DND-41 (cell line): Measurements from ENCODE around the gene ENGASE.

Source experiments
- ATAC-seq: fragments of 200-7000 bp; cut with Tn5 transposase; 3 replicates; pipeline ENCODE4 v1.9.1; 2021; ENCODE audit warnings: low read depth; ENCODE audit not compliant: insufficient read depth
- DNase-seq: peaks from one replicate; pipeline ENCODE4 v3.0.0-alpha.2; 2020
- H2AFZ ChIP-seq: 2 replicates; pipeline ENCODE4 v1.6.0; 2012; ENCODE audit warnings: low read depth, low read length
- H3K27ac ChIP-seq: 2 replicates; pipeline ENCODE4 v1.5.1; 2012; ENCODE audit warnings: low read length, inconsistent platforms
- H3K27me3 ChIP-seq: fragments of 200-600 bp; sonication (generic); 2 replicates; pipeline ENCODE4 v1.6.0; 2012; ENCODE audit warnings: low read length, mild to moderate bottlenecking, inconsistent platforms; ENCODE audit not compliant: insufficient read depth, poor library complexity
- H3K36me3 ChIP-seq: 2 replicates; pipeline ENCODE4 v1.5.1; 2012; ENCODE audit warnings: low read length, inconsistent platforms; ENCODE audit not compliant: insufficient read depth
- H3K4me1 ChIP-seq: 2 replicates; pipeline ENCODE4 v1.5.1; 2012; ENCODE audit warnings: mild to moderate bottlenecking, low read length; ENCODE audit not compliant: insufficient read depth
- H3K4me2 ChIP-seq: 2 replicates; pipeline ENCODE4 v1.6.0; 2012; ENCODE audit warnings: mild to moderate bottlenecking, moderate library complexity, low read length, inconsistent platforms; ENCODE audit not compliant: insufficient read depth
- H3K4me3 ChIP-seq, 2 experiments: fragments of 200-600 bp in 1 of 2; shearing (Covaris generic) in 1 of 2; 2 replicates each; pipeline ENCODE4 v1.5.1; 2012 to 2016; ENCODE audit warnings: inconsistent platforms in 2 of 2, low read length in 2 of 2, mild to moderate bottlenecking in 2 of 2, low read depth in 1 of 2, moderate library complexity in 1 of 2
- H3K79me2 ChIP-seq: 2 replicates; pipeline ENCODE4 v1.6.0; 2012; ENCODE audit warnings: low read length, inconsistent platforms; ENCODE audit not compliant: insufficient read depth
- H3K9ac ChIP-seq: 2 replicates; pipeline ENCODE4 v1.6.0; 2012; ENCODE audit warnings: low read depth, mild to moderate bottlenecking, inconsistent platforms, low read length, moderate library complexity
- H3K9me3 ChIP-seq: 2 replicates; pipeline ENCODE4 v1.5.1; 2012; ENCODE audit warnings: low read length, moderate library complexity, mild to moderate bottlenecking, inconsistent platforms; ENCODE audit not compliant: insufficient read depth, severe bottlenecking
- H4K20me1 ChIP-seq: 2 replicates; pipeline ENCODE4 v1.6.0; 2012; ENCODE audit warnings: low read length; ENCODE audit not compliant: insufficient read depth
- EZH2 ChIP-seq: IDR thresholded peaks from 3 replicates; pipeline ENCODE4 v1.6.1; 2012; ENCODE audit warnings: borderline replicate concordance, low read depth, mild to moderate bottlenecking, moderate library complexity, low read length, inconsistent platforms; ENCODE audit not compliant: severe bottlenecking
- TF ChIP-seq, protein P1 (sequence below): IDR thresholded peaks from 2 replicates; pipeline ENCODE4 v1.5.1; 2012; ENCODE audit warnings: borderline replicate concordance, low read length, moderate library complexity, mild to moderate bottlenecking; ENCODE audit not compliant: poor library complexity, severe bottlenecking; ENCODE audit errors: extremely low read depth

The ENGASE gene

DNA sequence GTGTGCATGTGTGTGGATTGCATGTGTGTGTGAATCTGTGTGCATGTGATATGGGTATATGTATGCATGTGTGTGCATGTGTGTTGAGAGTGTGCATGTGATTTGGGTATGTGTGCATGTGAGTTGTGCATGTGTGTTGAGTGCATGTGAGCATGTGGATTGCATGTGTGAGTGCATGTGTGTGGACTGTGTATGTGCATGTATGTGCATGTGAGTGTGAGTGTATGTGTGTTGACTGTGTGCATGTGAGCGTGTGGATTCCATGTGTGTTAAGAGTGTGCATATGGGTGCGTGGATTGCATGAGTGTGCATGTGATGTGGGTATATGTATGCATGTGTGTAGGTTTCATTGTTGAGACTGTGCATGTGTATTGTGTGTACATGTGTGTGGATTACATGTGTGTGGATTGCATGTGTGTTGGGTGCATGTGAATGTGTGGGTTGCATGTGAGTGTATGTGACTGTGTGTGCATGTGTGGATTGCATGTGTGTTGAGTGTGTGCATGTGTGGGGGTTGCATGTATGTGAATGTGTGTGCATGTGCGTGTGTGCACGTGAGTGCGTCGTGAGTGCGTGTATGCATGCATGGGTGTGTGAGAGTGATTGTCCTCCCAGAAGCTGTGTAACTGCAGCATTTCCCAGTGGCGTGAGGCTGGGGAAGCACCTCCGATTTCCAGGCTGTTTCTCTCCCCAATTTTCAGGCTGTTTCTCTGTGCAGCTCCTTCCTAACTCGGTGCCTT is 31.3 kb upstream of the ENGASE start:
- TF ChIP-seq, protein P1, sequence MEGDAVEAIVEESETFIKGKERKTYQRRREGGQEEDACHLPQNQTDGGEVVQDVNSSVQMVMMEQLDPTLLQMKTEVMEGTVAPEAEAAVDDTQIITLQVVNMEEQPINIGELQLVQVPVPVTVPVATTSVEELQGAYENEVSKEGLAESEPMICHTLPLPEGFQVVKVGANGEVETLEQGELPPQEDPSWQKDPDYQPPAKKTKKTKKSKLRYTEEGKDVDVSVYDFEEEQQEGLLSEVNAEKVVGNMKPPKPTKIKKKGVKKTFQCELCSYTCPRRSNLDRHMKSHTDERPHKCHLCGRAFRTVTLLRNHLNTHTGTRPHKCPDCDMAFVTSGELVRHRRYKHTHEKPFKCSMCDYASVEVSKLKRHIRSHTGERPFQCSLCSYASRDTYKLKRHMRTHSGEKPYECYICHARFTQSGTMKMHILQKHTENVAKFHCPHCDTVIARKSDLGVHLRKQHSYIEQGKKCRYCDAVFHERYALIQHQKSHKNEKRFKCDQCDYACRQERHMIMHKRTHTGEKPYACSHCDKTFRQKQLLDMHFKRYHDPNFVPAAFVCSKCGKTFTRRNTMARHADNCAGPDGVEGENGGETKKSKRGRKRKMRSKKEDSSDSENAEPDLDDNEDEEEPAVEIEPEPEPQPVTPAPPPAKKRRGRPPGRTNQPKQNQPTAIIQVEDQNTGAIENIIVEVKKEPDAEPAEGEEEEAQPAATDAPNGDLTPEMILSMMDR: no peak
- no peak for TF ChIP-seq EZH2

DNA sequence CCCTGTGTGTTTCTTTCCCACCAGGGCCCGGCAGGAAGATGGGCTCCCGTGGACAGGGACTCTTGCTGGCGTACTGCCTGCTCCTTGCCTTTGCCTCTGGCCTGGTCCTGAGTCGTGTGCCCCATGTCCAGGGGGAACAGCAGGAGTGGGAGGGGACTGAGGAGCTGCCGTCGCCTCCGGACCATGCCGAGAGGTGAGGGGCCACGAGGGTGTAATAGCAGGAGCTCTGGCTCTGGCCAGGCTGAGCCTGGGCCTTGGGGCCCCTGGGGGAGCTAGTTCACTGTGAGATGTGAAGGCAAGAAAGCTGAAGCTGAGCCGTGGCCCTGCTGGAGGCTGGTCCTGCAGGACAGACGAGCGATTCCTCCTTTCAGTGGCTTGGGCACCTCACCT is 30.7 kb upstream of the ENGASE start:
- no peak for ATAC-seq
- H3K79me2 ChIP-seq: no peaks in the 10 kb centered on the region
- H3K9me3 ChIP-seq: no peaks in the 10 kb centered on the region
- no peak overlapping the region for H2AFZ ChIP-seq
- no peak for DNase-seq
- H3K27me3 ChIP-seq: no peaks in the 10 kb centered on the region
- H3K9ac ChIP-seq: no peak overlapping the region
- no peaks in the 10 kb centered on the region for H3K36me3 ChIP-seq
- TF ChIP-seq, protein P1: no peak
- no peak for TF ChIP-seq EZH2
- no peak overlapping the region for H3K27ac ChIP-seq
- H3K4me1 ChIP-seq: no peaks in the 10 kb centered on the region
- no peak overlapping the region for H3K4me2 ChIP-seq
- no peak overlapping the region for H3K4me3 ChIP-seq
- H4K20me1 ChIP-seq: peaks cover 14% of the 10 kb centered on the region

More for the DNA sequence above, 31.3 kb upstream of the ENGASE start:
- H3K4me1 ChIP-seq: no peaks in the 10 kb centered on the region
- H3K27ac ChIP-seq: no peak overlapping the region
- H3K4me2 ChIP-seq: no peak overlapping the region
- DNase-seq (no peak), ATAC-seq (no peak)
- no peak overlapping the region for H3K4me3 ChIP-seq
- H3K36me3 ChIP-seq: no peaks in the 10 kb centered on the region
- H4K20me1 ChIP-seq: peaks cover 14% of the 10 kb centered on the region
- H3K9me3 ChIP-seq: no peaks in the 10 kb centered on the region
- H3K9ac ChIP-seq: no peak overlapping the region
- H3K27me3 ChIP-seq: no peaks in the 10 kb centered on the region
- no peaks in the 10 kb centered on the region for H3K79me2 ChIP-seq
- H2AFZ ChIP-seq: no peak overlapping the region

DNA sequence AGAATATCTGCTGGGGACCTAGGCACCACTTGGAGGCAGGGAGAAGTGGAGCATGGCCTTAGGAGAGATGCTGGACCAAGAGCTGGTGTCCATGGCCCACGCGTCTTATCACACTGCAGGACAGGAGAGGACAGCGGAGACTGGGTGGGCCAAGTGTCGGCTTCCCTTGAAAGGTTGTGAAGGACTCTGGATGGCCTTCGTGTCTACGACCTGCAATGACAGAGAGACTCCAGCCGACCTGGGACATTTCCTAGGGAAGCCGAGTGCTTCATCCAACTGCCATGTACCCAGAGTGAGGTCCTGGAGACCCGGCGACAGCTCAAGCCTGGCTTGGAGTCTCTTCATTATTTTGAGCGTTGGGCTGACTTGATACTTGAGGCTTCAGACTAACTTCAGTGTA is 30.2 kb upstream of the ENGASE start:
- Histone ChIP-seq H3K79me2 (no peaks in the 10 kb centered on the region), H3K27ac (no peak overlapping the region), H3K4me2 (no peak overlapping the region), H3K9me3 (no peaks in the 10 kb centered on the region), H3K4me1 (no peaks in the 10 kb centered on the region), H2AFZ (no peak overlapping the region), H3K4me3 (no peak overlapping the region), H3K36me3 (no peaks in the 10 kb centered on the region), H4K20me1 (peaks cover 14% of the 10 kb centered on the region), H3K9ac (no peak overlapping the region), H3K27me3 (no peaks in the 10 kb centered on the region)
- TF ChIP-seq EZH2: no peak
- TF ChIP-seq, protein P1: no peak
- ATAC-seq (no peak), DNase-seq (no peak)
